GM12801 (cell line): ENCODE data around the gene UBE2E2.

Experiments
- CTCF ChIP-seq: IDR thresholded peaks from one replicate; pipeline ENCODE4 v1.5.1; 2011; ENCODE audit warnings: control low read depth; ENCODE audit not compliant: insufficient read length; ENCODE audit errors: extremely low read depth

Gene UBE2E2

GRCh38 chr3:23481616-23482278 is 278.6 kb downstream of the UBE2E2 start:
- TF ChIP-seq CTCF: no peak

- TF ChIP-seq CTCF: no peak
Observed at GRCh38 chr3:23484386-23484785, 281.3 kb downstream of the UBE2E2 start.

GRCh38 chr3:23485922-23486321 is 282.8 kb downstream of the UBE2E2 start:
- TF ChIP-seq CTCF: no peak

GRCh38 chr3:23487015-23487414 is 283.9 kb downstream of the UBE2E2 start:
- no peak for TF ChIP-seq CTCF

GRCh38 chr3:23488618-23489017 is 285.5 kb downstream of the UBE2E2 start:
- TF ChIP-seq CTCF: no peak

GRCh38 chr3:23489300-23490158 is 286.4 kb downstream of the UBE2E2 start:
- TF ChIP-seq CTCF: no peak

- no peak for TF ChIP-seq CTCF
Observed at GRCh38 chr3:23490459-23490858, 287.3 kb downstream of the UBE2E2 start.
